Non-pigmented ciliary epithelial cell (primary cell): ENCODE measurements around the gene TAS2R41.

Source experiments
- DNase-seq: peaks from one replicate; pipeline ENCODE4 v3.0.0-alpha.2; 2010; ENCODE audit warnings: low read depth

TAS2R41 gene, protein sequence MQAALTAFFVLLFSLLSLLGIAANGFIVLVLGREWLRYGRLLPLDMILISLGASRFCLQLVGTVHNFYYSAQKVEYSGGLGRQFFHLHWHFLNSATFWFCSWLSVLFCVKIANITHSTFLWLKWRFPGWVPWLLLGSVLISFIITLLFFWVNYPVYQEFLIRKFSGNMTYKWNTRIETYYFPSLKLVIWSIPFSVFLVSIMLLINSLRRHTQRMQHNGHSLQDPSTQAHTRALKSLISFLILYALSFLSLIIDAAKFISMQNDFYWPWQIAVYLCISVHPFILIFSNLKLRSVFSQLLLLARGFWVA

DNA sequence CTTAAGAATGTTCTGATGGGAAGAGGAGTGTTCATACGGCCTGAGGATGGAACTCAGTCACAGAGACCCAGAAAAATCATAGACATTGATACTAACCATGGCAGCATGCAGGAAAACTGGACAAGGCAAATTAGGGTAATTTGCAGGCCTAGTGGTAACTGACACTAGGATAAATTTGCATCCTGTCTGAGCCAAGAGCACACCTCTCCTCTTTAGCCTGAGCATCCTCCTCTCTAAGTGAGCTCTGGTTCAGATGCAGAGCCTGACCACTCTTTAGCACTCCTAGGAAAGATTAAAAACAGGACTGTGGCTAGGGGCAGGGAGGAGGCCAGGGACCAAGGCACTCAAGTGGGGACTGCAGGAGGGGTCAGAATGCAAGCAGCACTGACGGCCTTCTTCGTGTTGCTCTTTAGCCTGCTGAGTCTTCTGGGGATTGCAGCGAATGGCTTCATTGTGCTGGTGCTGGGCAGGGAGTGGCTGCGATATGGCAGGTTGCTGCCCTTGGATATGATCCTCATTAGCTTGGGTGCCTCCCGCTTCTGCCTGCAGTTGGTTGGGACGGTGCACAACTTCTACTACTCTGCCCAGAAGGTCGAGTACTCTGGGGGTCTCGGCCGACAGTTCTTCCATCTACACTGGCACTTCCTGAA, at the start of gene TAS2R41:
TAS2R41 (plus strand) TSS at position 373 of the 650 bp plus-strand sequence; CDS start at position 373, 0 bp downstream.
- DNase-seq = no peak

DNA sequence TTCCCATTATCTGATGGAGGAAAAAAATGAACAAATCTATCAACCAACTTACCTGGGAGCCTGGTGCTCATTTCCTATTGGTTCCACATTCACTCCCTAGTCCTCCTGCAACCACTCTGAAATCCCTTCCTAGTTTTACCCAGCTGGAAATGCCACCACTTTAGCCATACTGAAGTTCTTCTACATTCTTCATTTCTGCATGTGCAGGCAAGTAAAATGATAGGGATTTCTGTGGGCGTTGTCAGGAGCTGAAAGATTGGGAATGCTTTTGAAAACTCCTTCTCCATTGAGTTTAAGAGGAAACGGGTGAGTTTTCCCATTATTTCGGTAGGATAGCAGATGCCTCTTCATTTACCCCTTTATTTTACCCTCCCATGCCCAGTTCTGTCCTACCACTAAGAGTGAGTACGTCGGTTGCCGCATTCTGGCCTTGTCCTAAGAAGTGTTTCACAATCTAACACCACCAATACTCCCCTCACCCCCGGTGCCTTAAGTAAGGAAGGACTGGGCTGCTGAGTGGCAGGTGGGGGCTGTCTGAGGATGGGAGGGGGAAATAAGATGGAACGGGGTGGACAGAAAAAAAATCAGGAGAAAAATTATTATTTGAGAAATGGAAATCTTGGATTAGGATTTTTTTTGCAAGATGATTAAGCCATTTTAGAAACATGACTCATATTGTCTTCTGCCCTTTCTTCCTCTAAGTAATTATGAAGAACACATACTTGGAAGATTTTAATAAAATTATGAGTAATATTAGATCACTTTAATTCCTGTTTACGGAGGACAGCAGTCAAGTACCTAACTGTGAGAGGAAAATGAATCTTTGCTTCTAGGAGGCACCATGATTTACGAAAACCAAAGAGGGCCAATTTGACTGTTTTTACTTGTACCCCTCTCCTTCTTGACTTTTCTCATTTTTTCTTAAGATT, 47.6 kb upstream of the TAS2R41 start:
- no peak for DNase-seq

DNA sequence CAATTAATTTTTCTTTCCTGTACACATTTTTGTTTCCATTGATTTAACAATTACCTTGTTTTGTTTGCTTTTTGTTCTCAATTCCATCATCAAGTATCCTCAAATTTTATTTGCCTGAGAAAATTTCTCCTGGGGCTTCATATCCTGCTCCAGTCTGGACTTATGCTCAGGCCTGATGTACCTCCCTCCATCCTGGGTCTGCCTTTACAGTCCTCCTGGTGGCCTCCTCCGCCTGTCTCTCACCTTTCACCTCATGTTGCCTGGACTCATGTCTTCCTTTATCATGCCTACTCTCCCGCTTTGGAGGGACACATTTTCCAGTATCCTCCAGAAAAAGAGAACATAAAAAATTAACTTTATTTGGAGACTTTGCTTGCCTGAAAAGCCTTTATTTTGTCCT, 46.6 kb upstream of the TAS2R41 start:
- no peak for DNase-seq

DNA sequence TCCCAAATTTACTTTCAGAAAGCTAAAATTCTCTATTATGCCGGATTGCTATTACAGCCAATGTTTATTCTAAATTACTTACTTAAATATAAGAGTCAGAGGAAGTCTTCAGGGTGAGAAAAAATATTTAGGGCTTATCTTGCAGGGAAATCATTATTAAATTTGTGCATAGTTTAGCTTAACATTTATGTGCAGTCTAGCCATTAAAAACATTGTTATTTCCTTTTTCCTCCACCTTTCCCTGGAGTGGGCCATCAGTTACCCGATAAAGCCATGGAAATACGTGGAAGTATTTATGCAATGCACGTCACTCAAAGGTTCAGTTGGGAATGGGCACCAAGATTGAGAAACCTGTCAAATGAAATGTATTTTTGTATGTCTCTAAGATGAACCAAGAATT, 43.9 kb upstream of the TAS2R41 start:
- no peak for DNase-seq

DNA sequence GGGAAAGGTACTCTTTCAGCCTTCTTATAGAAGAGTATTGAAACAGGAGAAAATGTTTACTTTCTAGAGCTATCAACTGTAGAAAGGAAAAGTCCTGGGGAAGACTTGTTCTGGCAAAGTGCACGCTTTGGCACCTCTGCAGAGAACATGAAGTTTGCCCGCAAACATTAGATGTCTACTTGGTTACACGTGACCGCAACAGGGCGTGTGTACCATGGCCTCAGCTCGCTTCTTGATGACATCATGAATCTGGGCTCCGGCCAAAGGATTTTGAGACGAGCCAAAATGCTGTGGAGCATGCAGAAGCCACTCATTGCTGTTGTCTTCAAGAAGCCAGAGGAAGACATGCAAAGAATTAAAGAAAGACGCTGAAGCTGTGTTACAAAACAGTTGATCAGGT, 43.0 kb upstream of the TAS2R41 start:
- no peak for DNase-seq

GRCh38 chr7:143435266-143435665, 42.4 kb upstream of the TAS2R41 start:
- DNase-seq = no peak

DNA sequence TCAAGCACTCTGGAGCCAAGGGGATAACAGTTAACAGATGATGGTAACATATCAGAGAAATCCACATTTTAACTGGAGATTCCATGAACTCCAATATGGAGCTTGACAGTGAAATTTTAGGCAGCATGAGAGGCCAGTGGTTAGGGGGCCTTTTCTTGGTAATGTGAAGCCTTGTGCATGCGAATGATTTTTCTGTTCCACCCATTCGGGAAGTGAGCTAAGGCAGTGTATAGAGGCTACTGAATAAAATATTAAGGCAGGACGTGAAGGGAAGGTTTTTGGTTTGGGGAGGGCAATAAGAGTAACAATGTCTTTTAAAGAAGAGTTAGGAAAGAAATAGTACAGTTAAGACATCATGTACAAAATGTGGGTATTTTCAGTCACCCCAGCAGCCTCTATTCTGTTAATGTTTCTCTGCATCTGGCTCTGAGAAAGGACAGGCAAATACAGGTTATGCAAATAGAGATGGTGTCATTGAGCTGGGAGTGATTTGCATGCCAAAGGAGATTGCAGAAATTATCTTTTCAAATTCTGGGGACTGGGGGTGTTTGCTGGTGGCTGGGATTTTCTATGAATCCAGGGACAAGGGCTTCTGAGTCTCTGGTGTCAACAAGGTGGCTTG, 41.2 kb upstream of the TAS2R41 start:
- no peak for DNase-seq

DNA sequence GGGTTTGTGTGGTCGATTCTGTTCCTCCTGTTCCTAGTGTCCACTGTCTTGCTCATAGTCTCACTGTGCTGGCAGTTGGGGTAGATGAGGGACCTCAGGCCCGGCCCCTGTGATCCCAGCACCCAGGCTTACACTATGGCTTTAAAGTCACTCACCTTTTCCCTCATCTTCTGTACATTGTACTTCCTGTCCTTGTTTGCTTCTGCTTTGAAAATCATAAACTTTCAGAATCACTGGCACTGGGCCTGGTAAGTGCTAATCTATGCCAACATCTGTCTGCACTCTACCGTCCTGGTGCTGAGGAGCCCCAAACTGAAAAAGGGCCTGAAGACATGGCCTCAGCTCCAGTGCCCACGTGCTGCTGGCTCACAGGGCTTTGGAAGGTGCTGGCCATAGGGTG, 40.1 kb upstream of the TAS2R41 start:
- no peak for DNase-seq

GRCh38 chr7:143439866-143440265, 37.8 kb upstream of the TAS2R41 start:
- no peak for DNase-seq

DNA sequence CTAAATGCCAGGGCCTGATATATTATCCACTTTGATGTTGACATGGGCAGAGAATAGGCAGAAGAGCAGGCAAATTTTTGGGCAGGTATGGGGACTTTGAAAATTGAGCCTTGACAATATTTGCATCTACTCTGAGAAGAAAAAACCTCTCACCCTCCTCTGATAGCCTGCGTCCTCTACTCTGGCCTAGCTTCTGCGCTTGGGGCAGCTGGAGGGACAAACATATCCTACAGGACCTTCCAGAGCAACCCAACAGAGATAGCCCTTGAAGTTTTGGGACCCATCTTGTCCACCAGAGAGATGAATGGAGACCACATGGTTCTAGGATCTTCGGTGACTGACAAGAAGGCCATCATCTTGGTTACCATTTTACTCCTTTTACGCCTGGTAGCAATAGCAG, 34.5 kb upstream of the TAS2R41 start, which contains the start of gene TAS2R60:
TAS2R60 (plus strand) TSS at position 301 of the 400 bp plus-strand sequence; CDS start at position 301, 0 bp downstream.
- no peak for DNase-seq

- DNase-seq = no peak
These were observed 33.5 kb upstream of the TAS2R41 start for GRCh38 chr7:143444063-143444782.

DNA sequence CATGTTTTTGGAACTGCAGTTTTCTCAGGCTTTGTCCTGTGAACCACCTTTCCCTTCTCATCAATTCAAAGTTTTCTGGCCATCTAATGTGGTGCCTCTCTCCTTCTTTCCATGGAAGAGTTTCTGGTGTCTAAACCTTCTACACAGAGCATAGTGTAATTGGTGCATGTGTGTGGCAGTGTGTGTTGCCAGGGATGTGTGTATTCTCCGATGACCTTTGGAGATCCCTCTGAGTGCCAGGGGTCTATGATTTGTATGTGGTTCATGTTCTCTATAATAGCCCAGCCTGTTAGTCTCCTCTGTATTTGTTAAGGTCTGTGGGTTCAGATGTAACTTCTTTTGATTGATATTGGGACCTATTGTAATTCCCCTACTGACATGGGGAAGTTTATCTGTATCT, 32.9 kb upstream of the TAS2R41 start:
- DNase-seq = no peak

DNA sequence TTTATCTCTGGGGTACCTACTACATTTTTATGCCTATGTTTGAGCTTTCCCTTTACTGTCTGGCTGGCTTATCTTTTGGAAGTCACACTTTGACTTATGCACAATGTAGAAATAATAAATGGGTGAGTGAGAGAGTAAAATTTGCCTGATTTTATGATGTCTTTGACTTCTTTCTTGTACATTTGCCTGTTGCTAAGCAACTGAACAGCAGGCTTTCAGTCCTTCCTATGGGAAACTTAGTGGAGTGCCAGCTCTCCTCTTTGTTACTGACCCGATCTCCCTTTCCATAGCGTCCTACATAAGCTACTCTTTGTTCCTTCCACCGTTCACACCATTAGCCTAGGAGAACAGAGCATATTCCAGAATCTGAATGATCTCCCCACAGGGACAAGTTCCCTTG, 30.2 kb upstream of the TAS2R41 start:
- no peak for DNase-seq

GRCh38 chr7:143448429-143448828, 29.2 kb upstream of the TAS2R41 start:
- DNase-seq = no peak

- no peak for DNase-seq
These were observed 27.9 kb upstream of the TAS2R41 start for GRCh38 chr7:143449793-143450192.

DNA sequence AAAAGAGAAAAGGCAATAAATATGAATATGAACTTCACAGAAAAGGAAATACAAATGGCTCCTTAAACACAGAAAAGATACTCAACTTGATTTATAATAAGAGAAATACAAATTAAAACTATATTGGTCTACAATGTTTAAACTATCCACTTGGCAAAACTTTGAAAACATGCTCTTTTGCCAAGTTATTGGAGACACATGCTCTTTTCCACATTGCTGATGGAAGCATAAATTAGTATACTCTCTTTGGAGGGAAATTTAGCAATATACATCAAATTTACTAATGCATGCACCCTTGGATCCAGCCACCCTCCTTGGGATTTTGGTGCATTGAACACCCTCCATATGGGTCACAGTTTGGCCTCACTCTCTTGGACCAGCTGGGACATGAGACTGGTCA, 26.6 kb upstream of the TAS2R41 start:
- DNase-seq = no peak

DNA sequence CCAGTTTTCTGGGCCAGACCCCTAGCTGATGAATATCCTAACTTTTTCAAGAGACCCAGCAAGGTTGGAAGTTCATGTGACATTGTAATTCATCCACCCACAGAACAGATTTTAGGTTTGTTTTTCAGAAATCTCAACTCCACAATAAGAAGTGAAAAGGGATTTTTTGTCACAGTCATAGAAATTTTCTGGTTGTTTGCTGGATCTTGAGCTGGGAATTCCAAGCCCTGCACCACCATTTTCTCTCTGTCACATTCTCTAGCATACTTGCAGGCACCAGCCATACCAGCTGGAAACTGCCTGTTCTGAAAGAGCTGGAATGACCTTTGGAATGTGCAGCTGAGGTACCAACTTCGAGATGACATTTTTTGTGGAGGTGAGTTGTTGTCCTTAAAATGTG, 25.9 kb upstream of the TAS2R41 start:
- DNase-seq = no peak

GRCh38 chr7:143452495-143452894, 25.2 kb upstream of the TAS2R41 start:
- DNase-seq = no peak

DNA sequence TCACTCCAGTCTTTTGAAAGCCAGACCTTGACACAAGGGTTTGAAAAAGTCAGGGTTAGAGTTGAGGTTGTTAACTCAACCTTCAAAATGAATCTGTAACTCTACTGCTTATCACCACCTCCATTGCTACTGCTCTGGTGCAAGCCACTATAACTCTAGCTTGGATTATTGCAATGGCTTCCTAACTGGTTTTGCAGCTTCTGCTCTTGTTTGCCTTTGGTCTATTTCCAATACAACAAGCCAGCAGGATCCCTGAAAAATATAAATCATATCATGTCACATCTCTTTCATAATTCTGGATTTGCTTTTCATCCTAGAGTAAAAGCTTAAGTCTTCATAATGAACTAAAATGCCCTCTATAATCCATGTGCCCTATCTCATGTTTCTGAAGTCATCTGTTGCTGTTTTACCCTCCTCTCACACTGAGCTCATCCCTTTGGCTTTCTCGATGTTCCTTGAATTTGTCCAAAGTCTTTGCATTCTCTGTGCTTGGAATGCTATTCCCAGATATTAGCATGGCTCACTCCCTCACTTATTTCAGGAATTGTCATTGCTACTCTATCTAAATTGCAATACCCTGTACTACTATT, 23.5 kb upstream of the TAS2R41 start:
- no peak for DNase-seq

- no peak for DNase-seq
These were observed 22.2 kb upstream of the TAS2R41 start for GRCh38 chr7:143455491-143455890.

- DNase-seq = no peak
These were observed 21.7 kb upstream of the TAS2R41 start for GRCh38 chr7:143455942-143456341.
